GM12801 (cell line): ENCODE data around the gene NCOA5.

Experiments
- CTCF ChIP-seq: IDR thresholded peaks from one replicate; pipeline ENCODE4 v1.5.1; 2011; ENCODE audit warnings: control low read depth; ENCODE audit not compliant: insufficient read length; ENCODE audit errors: extremely low read depth

The NCOA5 gene

GRCh38 chr20:46111028-46111835 is 21.5 kb upstream of the NCOA5 start:
- TF ChIP-seq CTCF = no peak

- no peak for TF ChIP-seq CTCF
Observed at GRCh38 chr20:46108976-46109375, 19.2 kb upstream of the NCOA5 start.

- TF ChIP-seq CTCF = no peak
Observed at GRCh38 chr20:46108435-46108841, 18.7 kb upstream of the NCOA5 start.

- TF ChIP-seq CTCF = no peak
Observed at GRCh38 chr20:46107061-46107460, 17.3 kb upstream of the NCOA5 start.

GRCh38 chr20:46104262-46104661 is 14.5 kb upstream of the NCOA5 start:
- no peak for TF ChIP-seq CTCF

GRCh38 chr20:46102940-46103339 is 13.2 kb upstream of the NCOA5 start:
- TF ChIP-seq CTCF = no peak

GRCh38 chr20:46101957-46102356 is 12.2 kb upstream of the NCOA5 start:
- no peak for TF ChIP-seq CTCF
